Measurements from ENCODE around the gene MATR3. TPM values are rescaled to one million over a fixed set of nuclear protein-coding genes. Genes with fewer than 3 reads are reported as not detected.
"Not testable (repeated sequence)": the region's sequence is repeated elsewhere in the genome, so short reads cannot be mapped to it uniquely, and the experiment has no call there.

MATR3 gene
- total RNA-seq, 1 donor from 2014 or later: 120 TPM

GRCh38 chr5:139268364-139269202 is 25.0 kb upstream of the MATR3 start:
- DNase-seq (ENCODE audit: missing footprints): no peak
- intact Hi-C loops (cut with DNase I): loop anchor here (5.0 kb wide), 1 partner anchor 131 kb away; no protein-coding TSS in a partner anchor
- ATAC-seq: no peak

DNA sequence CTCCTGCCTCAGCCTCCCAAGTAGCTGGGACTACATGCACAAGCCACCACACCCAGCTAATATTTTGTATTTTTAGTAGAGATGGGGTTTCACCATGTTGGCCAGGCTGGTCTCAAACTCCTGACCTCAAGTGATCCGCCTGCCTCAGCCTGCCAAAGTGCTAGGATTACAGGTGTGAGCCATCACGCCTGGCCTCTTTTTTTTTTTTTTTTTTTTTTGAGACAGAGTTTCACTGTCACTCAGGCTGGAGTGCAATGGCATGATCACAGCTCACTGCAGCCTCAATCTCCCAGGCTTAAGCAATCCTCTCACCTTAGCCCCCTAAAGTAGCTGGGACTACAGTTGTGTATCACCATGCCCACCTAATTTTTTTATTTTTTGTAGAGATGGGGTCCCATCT is 22.8 kb upstream of the MATR3 start:
- intact Hi-C loops (cut with DNase I); DNase-seq (ENCODE audit: missing footprints); ATAC-seq: not testable (repeated sequence)

DNA sequence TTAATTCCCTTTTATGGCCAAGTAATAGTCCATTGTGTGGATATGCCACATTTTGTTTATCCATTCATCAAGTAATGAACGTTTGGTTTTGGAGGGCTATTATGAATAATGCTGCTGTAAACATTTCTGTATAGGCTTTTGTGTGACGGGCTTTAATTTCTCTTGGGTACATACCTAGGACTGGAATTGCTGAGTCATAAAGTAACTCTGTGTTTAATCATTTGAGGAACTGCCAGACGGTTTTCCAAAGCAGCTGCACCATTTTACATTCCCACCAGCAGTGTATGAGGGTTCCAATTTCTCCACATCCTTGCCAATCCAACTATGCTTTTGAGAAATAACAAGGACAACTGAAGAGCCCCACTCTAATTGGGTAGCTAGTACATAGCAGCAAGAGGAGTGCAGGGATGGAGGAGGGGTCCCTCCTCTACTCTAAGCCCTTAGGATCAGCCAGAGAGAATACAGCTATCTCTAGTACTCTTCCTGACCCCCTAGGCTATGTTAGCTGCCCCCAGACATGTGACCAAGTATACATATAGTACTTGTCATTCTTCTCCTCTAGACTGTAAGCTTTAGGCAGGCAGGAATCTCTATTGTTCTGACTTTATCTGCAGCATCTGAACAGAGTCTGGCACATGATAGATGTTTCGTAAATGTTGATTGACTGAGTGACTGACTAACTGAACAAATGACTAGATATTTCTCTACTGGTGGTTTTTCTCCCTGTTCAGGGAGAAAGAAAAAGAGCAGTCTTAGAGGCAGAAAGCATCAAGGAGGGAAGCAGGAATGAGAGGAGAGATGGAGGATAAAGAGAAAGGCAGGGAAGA is 22.1 kb upstream of the MATR3 start:
- ATAC-seq: no peak
- intact Hi-C loops (cut with DNase I): no loop called here

DNA sequence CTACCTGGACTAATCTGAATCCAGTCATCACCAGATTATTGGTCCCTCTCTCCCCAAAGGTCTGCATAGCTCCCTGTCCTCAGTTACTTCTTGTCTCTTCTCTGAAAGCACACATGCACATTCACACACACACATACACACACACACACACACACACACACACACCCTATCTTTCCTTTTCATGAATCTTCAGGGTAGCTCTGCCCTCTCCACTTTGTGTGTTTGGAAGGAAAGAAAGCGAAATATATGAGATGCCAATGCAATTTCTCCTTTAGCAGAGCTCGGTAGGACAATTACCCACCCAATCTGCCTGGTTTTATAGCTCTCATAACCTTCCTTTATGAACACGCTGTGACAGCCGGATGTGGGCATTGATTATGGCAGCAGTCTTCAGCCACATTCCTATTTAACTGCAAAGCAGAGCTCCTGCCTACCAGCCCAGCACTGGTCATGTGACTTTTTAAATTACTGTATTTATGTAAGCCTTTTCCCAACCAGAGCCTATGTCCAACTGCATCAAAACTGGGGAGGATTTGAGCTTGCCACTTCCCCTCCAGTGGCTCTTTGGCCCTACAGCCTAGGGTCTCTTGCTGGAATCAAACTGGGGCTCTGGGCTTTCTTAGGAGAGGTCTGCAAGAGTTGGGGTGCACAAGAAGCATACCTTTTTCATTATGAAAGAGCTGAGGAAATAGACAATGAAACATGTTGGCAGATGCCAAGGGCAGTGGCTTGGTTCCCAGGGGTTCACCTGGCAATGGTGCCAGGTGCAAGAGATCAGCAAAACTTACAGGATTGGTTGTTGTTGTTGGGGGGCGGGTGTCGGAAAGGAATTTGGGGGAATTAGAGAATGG is 20.8 kb upstream of the MATR3 start:
- ATAC-seq (no peak), DNase-seq (ENCODE audit: missing footprints) (no peak)
- intact Hi-C loops (cut with DNase I): loop anchor here (1.0 kb wide), 1 partner anchor 21 kb away; the partner anchor contains the start of gene MATR3

More for the DNA sequence above, 22.1 kb upstream of the MATR3 start:
- DNase-seq (ENCODE audit: missing footprints): no peak

GRCh38 chr5:139273322-139273571 is 20.3 kb upstream of the MATR3 start:
- DNase-seq (ENCODE audit: missing footprints) (no peak), ATAC-seq (peak; percentile 37)
- intact Hi-C loops (cut with DNase I): loop anchor here (1.0 kb wide), 1 partner anchor 20 kb away; the partner anchor contains the start of gene MATR3

- intact Hi-C loops (cut with DNase I): loop anchor here (1.0 kb wide), 1 partner anchor 20 kb away; the partner anchor contains the start of gene MATR3
- DNase-seq (ENCODE audit: missing footprints): peak; percentile 94
- peak; percentile 97 for ATAC-seq
These were observed 19.8 kb upstream of the MATR3 start for GRCh38 chr5:139273572-139274289.

DNA sequence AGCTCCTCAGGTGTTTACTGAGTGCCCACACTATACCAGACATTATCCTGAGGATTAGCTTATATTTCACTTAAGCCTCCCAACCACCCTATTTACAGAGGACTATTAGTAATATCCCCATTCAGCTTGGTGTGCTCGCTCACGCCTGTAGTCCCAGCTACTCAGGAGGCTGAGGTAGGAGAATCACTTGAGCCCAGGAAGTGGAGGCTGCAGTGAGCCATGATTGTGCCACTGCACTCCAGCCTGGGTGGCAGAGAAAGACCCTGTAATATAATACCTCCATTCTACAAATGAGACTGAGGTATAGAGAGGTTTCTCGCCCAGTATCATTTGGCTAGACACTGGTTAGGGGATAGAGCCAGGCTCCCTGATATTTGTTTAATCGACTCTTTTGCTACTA is 18.0 kb upstream of the MATR3 start:
- no peak for DNase-seq (ENCODE audit: missing footprints)
- intact Hi-C loops (cut with DNase I): no loop called here
- no peak for ATAC-seq

GRCh38 chr5:139275956-139276355 is 17.6 kb upstream of the MATR3 start:
- intact Hi-C loops (cut with DNase I): no loop called here
- no peak for DNase-seq (ENCODE audit: missing footprints)
- ATAC-seq: no peak

DNA sequence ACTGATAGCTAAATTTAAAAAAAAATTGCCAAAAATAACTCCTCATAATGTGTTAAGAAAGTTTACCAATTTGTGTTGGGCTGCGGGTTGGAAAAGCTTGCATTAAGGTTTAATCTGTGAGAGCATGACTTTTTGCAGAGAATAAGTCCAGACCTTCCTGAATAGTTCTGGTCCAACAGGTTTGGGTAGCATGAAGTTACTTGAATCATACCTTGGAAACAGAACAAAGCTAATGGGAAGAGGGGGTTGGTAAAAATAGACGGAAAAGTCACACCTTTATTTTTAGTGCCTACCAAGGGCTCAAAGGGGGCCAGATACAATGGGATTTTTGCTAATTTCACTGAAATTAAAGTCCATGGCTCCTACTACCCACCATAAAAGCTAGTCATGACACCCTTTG is 17.1 kb upstream of the MATR3 start:
- ATAC-seq (no peak), DNase-seq (ENCODE audit: missing footprints) (no peak)
- intact Hi-C loops (cut with DNase I): no loop called here

- DNase-seq (ENCODE audit: missing footprints) (no peak), ATAC-seq (no peak)
- intact Hi-C loops (cut with DNase I): no loop called here
These were observed 16.4 kb upstream of the MATR3 start for GRCh38 chr5:139277171-139277570.

DNA sequence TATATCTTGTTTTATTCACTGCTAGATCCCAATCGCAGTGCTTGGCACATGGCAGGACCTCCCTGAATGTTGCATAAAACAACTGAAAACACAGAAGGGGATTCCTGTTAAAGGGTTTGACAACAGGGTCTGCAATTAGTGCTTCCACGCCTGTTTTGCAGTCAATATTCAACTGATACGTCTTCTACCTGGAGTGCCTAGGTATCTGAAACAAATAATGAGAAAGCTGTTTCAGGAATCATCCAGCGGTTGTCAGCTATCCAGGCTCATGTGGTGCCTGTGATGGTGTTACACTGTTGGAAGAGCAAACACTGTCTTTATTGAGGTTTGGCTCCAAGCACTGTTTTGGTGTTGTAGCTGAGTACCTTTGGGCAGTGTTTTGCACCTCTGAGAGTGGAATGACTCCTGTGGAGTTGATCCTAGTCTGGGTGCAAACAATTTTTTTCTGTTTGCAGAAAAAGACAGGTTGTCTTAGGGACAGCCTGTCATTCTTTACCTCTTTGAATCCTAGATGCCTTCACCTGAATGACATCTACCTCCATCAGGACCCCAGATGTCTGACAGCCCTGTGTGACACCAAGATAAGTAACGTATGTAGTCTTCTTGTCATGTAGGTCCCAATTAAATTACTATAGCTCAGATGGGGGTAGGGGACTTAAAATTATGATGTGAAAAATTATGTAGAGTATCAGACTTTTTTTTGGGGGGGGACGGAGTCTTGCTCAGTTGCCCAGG is 14.8 kb upstream of the MATR3 start:
- DNase-seq (ENCODE audit: missing footprints): no peak
- no peak for ATAC-seq
- intact Hi-C loops (cut with DNase I): no loop called here

- no peak for ATAC-seq
These were observed 11.4 kb upstream of the MATR3 start for GRCh38 chr5:139282197-139282557.

DNA sequence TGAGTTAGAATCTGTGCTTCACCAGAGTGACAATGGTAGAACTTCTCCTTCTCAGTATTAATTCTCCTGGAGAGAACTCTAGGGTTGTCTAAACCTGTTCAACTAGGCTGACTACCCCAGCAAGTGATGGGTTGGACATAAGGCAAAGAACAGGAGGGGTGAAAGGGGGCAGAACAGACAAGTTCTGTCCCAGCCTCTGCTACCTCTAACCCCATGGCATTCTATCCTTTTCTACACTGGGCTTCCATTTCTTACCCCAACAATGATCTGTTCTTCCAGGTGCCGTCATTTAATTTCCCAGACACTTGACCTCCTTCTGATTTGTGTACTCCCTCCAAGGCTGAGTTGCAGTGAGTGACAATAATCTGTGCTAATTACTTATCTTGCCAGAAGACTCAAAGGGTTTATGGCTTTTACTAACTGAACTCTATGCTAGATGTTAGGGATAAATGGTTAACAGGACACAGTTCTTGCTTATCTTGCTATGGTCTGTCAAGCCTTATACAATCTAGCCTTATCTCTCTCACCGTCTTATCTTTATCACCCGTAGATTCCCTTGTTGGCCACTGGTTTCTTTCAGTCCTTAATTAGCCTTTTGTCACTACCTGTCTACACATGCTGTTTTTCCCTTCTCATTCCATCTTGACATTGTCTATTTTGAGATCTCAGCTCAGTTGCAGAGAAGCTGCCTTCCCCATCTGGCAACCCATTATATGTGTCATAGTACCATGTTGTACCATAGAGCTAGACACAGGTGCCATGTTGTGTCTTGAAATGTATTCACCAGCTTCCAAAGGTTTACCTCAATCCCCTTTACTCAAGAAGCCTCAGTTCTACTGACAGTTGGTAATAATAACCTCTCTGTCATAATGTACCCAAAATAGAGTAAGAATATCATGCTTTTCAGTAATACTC is 10.0 kb upstream of the MATR3 start:
- intact Hi-C loops (cut with DNase I): no loop called here
- DNase-seq (ENCODE audit: missing footprints): no peak
- no peak for ATAC-seq

More at GRCh38 chr5:139282197-139282557, 11.4 kb upstream of the MATR3 start:
- intact Hi-C loops (cut with DNase I): no loop called here
- no peak for DNase-seq (ENCODE audit: missing footprints)

GRCh38 chr5:139284295-139284694 is 9.2 kb upstream of the MATR3 start:
- DNase-seq (ENCODE audit: missing footprints) (no peak), ATAC-seq (no peak)
- intact Hi-C loops (cut with DNase I): no loop called here

DNA sequence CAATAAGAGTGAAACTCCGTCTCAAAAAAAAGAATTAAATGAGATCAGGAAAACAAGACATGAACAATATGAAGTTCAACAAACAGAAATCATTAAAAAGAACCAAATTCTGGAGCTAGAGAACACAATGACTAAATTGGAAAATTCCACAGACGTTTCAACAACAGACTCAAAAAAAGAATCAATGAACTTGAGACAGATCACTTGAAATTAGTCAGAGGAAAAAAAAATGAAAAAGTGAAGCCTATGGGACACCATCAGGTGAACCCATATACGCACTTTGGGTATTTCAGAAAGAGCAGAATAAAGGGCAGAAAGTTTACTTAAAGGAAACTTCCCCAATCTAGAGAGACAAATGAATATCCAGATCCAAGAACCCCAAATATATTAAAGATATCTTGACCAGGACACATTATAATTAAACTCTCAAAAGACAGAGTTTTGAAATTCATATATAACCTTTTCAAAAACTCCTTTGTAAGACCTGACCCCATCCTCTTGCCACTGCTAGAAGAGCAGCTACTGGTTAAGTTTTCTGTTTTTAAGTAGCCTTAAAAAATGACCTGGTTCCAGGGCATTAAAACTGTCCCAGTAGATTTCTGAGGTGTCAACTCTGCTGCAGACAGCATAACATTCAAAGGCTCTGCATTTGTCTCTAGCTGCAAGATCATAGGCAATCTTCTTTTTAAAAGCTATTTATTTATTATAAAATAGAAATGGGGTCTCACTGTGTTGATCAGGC is 7.7 kb upstream of the MATR3 start:
- intact Hi-C loops (cut with DNase I): no loop called here
- no peak for DNase-seq (ENCODE audit: missing footprints)
- ATAC-seq: no peak
